Measurements from ENCODE around the gene ARF1.

Gene ARF1

GRCh38 chr1:228082214-228082917 is at the start of gene ARF1:
TSS of gene ARF1 (plus strand) at chr1:228082708. CDS start at chr1:228097115, 14,407 bp downstream.
- in situ Hi-C loops (cut with MboI; ENCODE audit: low sequenced_read_pairs), result no loop called here

- in situ Hi-C loops (cut with MboI; ENCODE audit: low sequenced_read_pairs), result no loop called here
Observed at GRCh38 chr1:228033376-228033775, 49.1 kb upstream of the ARF1 start.

- in situ Hi-C loops (cut with MboI; ENCODE audit: low sequenced_read_pairs), result no loop called here
Observed at GRCh38 chr1:228034954-228035837, 47.3 kb upstream of the ARF1 start.

- in situ Hi-C loops (cut with MboI; ENCODE audit: low sequenced_read_pairs), result no loop called here
Observed at GRCh38 chr1:228035844-228036243, 46.7 kb upstream of the ARF1 start.

- in situ Hi-C loops (cut with MboI; ENCODE audit: low sequenced_read_pairs), result no loop called here
Observed at GRCh38 chr1:228036701-228037231, 45.7 kb upstream of the ARF1 start.

GRCh38 chr1:228037401-228038386 is 44.8 kb upstream of the ARF1 start:
- in situ Hi-C loops (cut with MboI; ENCODE audit: low sequenced_read_pairs), result no loop called here

GRCh38 chr1:228038387-228039005 is 44.0 kb upstream of the ARF1 start:
- in situ Hi-C loops (cut with MboI; ENCODE audit: low sequenced_read_pairs), result no loop called here

- in situ Hi-C loops (cut with MboI; ENCODE audit: low sequenced_read_pairs), result no loop called here
Observed at GRCh38 chr1:228039006-228039903, 43.3 kb upstream of the ARF1 start.

- in situ Hi-C loops (cut with MboI; ENCODE audit: low sequenced_read_pairs), result no loop called here
Observed at GRCh38 chr1:228039986-228040385, 42.5 kb upstream of the ARF1 start.

- in situ Hi-C loops (cut with MboI; ENCODE audit: low sequenced_read_pairs), result no loop called here
Observed at GRCh38 chr1:228041316-228041715, 41.2 kb upstream of the ARF1 start.

GRCh38 chr1:228042508-228042907 is 40.0 kb upstream of the ARF1 start:
- in situ Hi-C loops (cut with MboI; ENCODE audit: low sequenced_read_pairs), result no loop called here

- in situ Hi-C loops (cut with MboI; ENCODE audit: low sequenced_read_pairs), result no loop called here
Observed at GRCh38 chr1:228043281-228043848, 39.1 kb upstream of the ARF1 start.

GRCh38 chr1:228044961-228045360 is 37.5 kb upstream of the ARF1 start:
- in situ Hi-C loops (cut with MboI; ENCODE audit: low sequenced_read_pairs), result no loop called here

- in situ Hi-C loops (cut with MboI; ENCODE audit: low sequenced_read_pairs), result no loop called here
Observed at GRCh38 chr1:228045405-228045804, 37.1 kb upstream of the ARF1 start.

GRCh38 chr1:228045871-228046270 is 36.6 kb upstream of the ARF1 start:
- in situ Hi-C loops (cut with MboI; ENCODE audit: low sequenced_read_pairs), result no loop called here

- in situ Hi-C loops (cut with MboI; ENCODE audit: low sequenced_read_pairs), result no loop called here
Observed at GRCh38 chr1:228046421-228047182, 35.9 kb upstream of the ARF1 start.

- in situ Hi-C loops (cut with MboI; ENCODE audit: low sequenced_read_pairs), result no loop called here
Observed at GRCh38 chr1:228047183-228047466, 35.4 kb upstream of the ARF1 start.

GRCh38 chr1:228048120-228048519 is 34.4 kb upstream of the ARF1 start:
- in situ Hi-C loops (cut with MboI; ENCODE audit: low sequenced_read_pairs), result no loop called here

Data from HL-60/S4 treated with phorbol 12-myristate 13-acetate at 8.2 ng/mL for 4 days and 3 days (cell line).